Skeletal muscle tissue (tissue), 4 donors: ENCODE results near the gene IL6. TPM values are rescaled to one million over a fixed set of nuclear protein-coding genes. Genes with fewer than 3 reads are reported as not detected.

ENCODE experiments used
- H3K27ac ChIP-seq: one replicate; pipeline ENCODE4 v1.7.0; 2013; ENCODE audit warnings: mild to moderate bottlenecking, low read depth, low read length, inconsistent platforms
- H3K27me3 ChIP-seq, 3 donors: one replicate each; pipeline ENCODE4 v1.7.0; 2013; ENCODE audit warnings: low read length in 3 of 3; ENCODE audit not compliant: control insufficient read depth in 3 of 3, insufficient read depth in 3 of 3
- H3K36me3 ChIP-seq, 3 donors: one replicate each; pipeline ENCODE4 v1.7.0; 2013; ENCODE audit warnings: low read length in 3 of 3; ENCODE audit not compliant: control insufficient read depth in 3 of 3, insufficient read depth in 3 of 3
- H3K4me1 ChIP-seq, 3 donors: one replicate each; pipeline ENCODE4 v1.7.0; 2013; ENCODE audit warnings: low read length in 3 of 3, mild to moderate bottlenecking in 3 of 3; ENCODE audit not compliant: control insufficient read depth in 3 of 3, insufficient read depth in 3 of 3
- H3K4me3 ChIP-seq, 3 donors: one replicate each; pipeline ENCODE4 v1.7.0; 2013; ENCODE audit warnings: low read length in 3 of 3
- H3K9ac ChIP-seq, 3 donors: one replicate each; pipeline ENCODE4 v1.7.0; 2013; ENCODE audit warnings: low read length in 3 of 3, mild to moderate bottlenecking in 3 of 3, moderate library complexity in 2 of 3, low read depth in 1 of 3
- H3K9me3 ChIP-seq, 3 donors: one replicate each; pipeline ENCODE4 v1.7.0; 2013; ENCODE audit warnings: low read length in 3 of 3; ENCODE audit not compliant: control insufficient read depth in 3 of 3
- total RNA-seq: library from RNA; depleted of rRNA; stranded (reverse); fragments of >200 nt; gene quantifications from one replicate; pipeline ENCODE4 v1.2.3, GENCODE V29; 2014
- donor health status: Osteomylitis.

IL6 gene
- total RNA-seq, 1 donor from 2014 or later = not detected

DNA sequence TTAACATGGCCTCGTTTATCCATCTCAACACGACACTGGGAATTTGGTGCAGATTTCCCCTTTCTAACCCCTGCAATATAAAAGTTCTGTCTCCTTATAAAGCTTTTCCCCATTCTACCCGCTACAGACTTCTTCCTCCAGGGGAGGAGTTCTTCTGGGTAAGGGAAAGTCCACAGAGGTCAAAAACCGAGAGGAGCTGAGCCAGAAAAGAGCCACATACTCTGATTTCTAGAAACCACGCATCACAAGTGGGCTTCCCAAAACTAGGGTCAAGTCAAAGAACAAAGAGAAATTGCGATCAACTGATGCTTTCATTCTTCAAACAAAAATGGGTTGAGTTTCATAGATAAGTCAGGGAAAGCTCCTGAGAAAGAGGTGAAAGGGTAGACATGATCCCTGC is 6.8 kb downstream of the IL6 start:
- H3K4me1 ChIP-seq = peaks cover 0 to 5% (median 0%) of the 10 kb centered on the region in 3 donors
- H3K9ac ChIP-seq = no peak overlapping the region
- H3K36me3 ChIP-seq = no peaks in the 10 kb centered on the region
- peaks cover 0 to 2% (median 0%) of the 10 kb centered on the region in 3 donors for H3K9me3 ChIP-seq
- no peaks in the 10 kb centered on the region for H3K27me3 ChIP-seq
- no peak overlapping the region for H3K4me3 ChIP-seq
- H3K27ac ChIP-seq = no peak overlapping the region

DNA sequence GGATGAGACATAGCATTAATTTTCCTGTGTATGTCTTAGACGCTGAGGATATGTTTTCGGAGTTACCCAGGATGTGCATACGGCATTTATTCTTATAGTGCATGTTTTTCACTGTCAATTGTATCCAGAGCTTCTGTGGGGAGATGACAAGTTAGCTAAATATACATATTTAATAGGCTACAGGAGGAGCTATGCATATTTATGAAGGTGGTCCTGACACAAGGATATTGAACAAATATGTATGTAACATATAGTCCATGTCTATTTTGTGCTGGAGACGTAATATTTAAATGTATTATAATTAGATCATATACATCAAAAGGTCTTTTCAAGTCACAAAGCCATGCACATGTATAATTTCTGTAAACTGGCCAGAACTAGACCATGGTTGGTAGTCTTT is 16.0 kb downstream of the IL6 start:
- no peaks in the 10 kb centered on the region for H3K27me3 ChIP-seq
- H3K4me1 ChIP-seq = no peaks in the 10 kb centered on the region
- no peak overlapping the region for H3K4me3 ChIP-seq
- no peaks in the 10 kb centered on the region for H3K9me3 ChIP-seq
- H3K9ac ChIP-seq = no peak overlapping the region
- no peak overlapping the region for H3K27ac ChIP-seq
- H3K36me3 ChIP-seq = no peaks in the 10 kb centered on the region

DNA sequence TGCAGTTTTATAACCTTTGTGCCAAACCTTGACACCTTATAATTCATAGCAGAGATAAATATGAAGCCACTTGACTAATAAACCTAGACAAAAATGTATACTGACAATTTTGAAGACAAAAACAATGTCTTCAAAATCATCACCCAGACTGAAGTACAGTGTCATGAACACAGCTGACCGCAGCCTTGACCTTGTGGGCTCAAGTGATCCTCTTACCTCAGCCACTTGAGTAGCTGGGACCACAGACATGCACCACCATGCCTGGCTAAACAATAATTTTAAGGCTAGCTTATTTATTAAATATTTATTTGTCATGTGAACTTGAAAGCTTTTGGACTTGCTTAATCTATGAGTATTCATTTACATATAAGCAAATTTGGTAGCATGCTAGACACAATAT is 24.3 kb downstream of the IL6 start:
- Histone ChIP-seq H3K9me3 (no peaks in the 10 kb centered on the region), H3K4me3 (no peak overlapping the region), H3K9ac (no peak overlapping the region), H3K36me3 (no peaks in the 10 kb centered on the region), H3K4me1 (no peaks in the 10 kb centered on the region), H3K27me3 (no peaks in the 10 kb centered on the region), H3K27ac (no peak overlapping the region)

DNA sequence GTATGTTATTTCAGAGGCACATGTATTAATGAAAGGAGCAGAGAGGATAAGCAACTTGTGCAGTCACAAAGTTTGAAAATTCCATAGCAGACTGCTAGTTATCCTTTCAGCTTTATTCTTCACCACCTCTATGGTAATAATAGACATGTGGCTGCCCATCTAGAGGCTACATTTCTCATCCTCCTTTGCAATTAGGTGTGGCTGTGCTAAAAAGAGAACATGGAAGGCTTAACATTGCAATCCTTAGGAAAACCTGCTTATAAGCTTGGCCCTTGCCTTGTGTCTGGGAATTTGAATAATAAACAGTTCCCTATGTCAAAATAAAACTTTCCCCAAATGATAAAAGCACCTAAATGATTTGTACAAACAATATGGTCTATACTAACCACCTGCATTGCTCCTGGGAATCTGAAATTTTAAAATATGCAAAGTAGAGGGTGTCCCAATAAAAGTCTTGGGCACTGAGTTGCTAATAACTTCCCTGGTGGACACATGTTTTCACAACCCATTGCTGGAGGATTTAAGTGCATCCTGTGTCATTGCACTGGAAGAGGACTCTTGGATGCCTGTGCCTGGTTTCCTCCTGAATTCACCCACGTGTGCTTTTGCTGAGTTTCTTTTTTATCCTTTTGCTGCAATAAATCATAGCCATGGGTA is 30.5 kb downstream of the IL6 start:
- no peaks in the 10 kb centered on the region for H3K4me1 ChIP-seq
- no peaks in the 10 kb centered on the region for H3K36me3 ChIP-seq
- H3K9ac ChIP-seq = no peak overlapping the region
- no peaks in the 10 kb centered on the region for H3K27me3 ChIP-seq
- no peak overlapping the region for H3K4me3 ChIP-seq
- H3K27ac ChIP-seq = no peak overlapping the region
- H3K9me3 ChIP-seq = no peaks in the 10 kb centered on the region

DNA sequence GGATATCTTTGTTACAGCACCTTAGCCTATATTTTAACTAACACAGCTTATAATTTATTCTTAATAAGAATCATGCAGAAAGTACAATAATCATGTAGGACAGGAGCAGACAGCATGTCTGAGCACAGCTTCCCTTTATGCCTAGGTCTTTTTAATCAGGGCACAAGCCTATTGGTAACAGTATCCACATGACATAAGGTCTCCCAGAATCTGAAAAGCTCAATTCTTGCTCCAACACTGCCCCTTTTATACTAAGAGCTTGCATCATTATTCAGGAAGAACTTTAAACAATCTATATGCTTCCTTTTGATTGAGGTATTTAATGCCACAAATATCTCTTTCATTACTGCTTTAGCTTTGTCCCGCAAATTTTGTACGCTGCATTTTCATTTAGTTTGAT is 31.6 kb downstream of the IL6 start:
- Histone ChIP-seq H3K9ac (no peak overlapping the region), H3K9me3 (no peaks in the 10 kb centered on the region), H3K27ac (no peak overlapping the region), H3K4me1 (no peaks in the 10 kb centered on the region), H3K4me3 (no peak overlapping the region), H3K36me3 (no peaks in the 10 kb centered on the region), H3K27me3 (no peaks in the 10 kb centered on the region)

DNA sequence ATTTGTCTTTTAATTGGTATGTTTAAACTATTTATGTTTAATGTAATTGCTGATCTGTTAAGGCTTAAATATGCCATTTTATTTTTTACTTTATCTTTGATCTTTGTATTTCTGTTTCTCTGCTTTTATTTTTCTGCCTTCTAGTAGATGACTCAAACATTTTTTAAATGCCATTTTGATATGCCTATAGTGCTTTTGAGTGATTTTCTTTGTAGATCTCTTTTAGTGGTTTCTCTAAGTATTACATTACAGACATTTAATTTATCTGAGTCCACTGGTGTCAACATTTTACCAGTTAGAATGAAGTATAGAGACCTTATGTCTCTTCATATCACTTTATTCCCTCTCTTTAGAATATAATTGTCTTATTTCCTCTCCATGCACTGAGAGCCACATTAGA is 32.7 kb downstream of the IL6 start:
- no peaks in the 10 kb centered on the region for H3K36me3 ChIP-seq
- H3K4me3 ChIP-seq = no peak overlapping the region
- no peaks in the 10 kb centered on the region for H3K27me3 ChIP-seq
- no peak overlapping the region for H3K27ac ChIP-seq
- no peak overlapping the region for H3K9ac ChIP-seq
- no peaks in the 10 kb centered on the region for H3K9me3 ChIP-seq
- no peaks in the 10 kb centered on the region for H3K4me1 ChIP-seq

GRCh38 chr7:22762866-22763265 is 35.9 kb downstream of the IL6 start:
- Histone ChIP-seq H3K9me3 (no peaks in the 10 kb centered on the region), H3K9ac (no peak overlapping the region), H3K4me1 (no peaks in the 10 kb centered on the region), H3K4me3 (no peak overlapping the region), H3K27me3 (no peaks in the 10 kb centered on the region), H3K27ac (no peak overlapping the region), H3K36me3 (no peaks in the 10 kb centered on the region)

- no peaks in the 10 kb centered on the region for H3K9me3 ChIP-seq
- H3K9ac ChIP-seq = no peak overlapping the region
- H3K36me3 ChIP-seq = no peaks in the 10 kb centered on the region
- no peak overlapping the region for H3K27ac ChIP-seq
- no peak overlapping the region for H3K4me3 ChIP-seq
- no peaks in the 10 kb centered on the region for H3K27me3 ChIP-seq
- H3K4me1 ChIP-seq = no peaks in the 10 kb centered on the region
Observed at GRCh38 chr7:22765609-22766008, 38.6 kb downstream of the IL6 start.

- no peaks in the 10 kb centered on the region for H3K36me3 ChIP-seq
- H3K4me3 ChIP-seq = no peak overlapping the region
- H3K27ac ChIP-seq = no peak overlapping the region
- H3K9me3 ChIP-seq = no peaks in the 10 kb centered on the region
- no peaks in the 10 kb centered on the region for H3K4me1 ChIP-seq
- no peaks in the 10 kb centered on the region for H3K27me3 ChIP-seq
- H3K9ac ChIP-seq = no peak overlapping the region
Observed at GRCh38 chr7:22771194-22771871, 44.3 kb downstream of the IL6 start.

GRCh38 chr7:22771872-22772228 is 44.9 kb downstream of the IL6 start:
- Histone ChIP-seq H3K27ac (no peak overlapping the region), H3K36me3 (no peaks in the 10 kb centered on the region), H3K27me3 (no peaks in the 10 kb centered on the region), H3K9ac (no peak overlapping the region), H3K4me3 (no peak overlapping the region), H3K9me3 (no peaks in the 10 kb centered on the region), H3K4me1 (no peaks in the 10 kb centered on the region)
